DMS 273 treated with DMSO at 0.1 percent for 48 hours (cell line): Measurements from ENCODE around the gene EAF2.
"Not testable (repeated sequence)": the region's sequence is repeated elsewhere in the genome, so short reads cannot be mapped to it uniquely, and the experiment has no call there.

Experiments used
- DNase-seq: peaks from one replicate; lab custom pipeline; 2025; lab: John Stamatoyannopoulos, UW

EAF2 gene

DNA sequence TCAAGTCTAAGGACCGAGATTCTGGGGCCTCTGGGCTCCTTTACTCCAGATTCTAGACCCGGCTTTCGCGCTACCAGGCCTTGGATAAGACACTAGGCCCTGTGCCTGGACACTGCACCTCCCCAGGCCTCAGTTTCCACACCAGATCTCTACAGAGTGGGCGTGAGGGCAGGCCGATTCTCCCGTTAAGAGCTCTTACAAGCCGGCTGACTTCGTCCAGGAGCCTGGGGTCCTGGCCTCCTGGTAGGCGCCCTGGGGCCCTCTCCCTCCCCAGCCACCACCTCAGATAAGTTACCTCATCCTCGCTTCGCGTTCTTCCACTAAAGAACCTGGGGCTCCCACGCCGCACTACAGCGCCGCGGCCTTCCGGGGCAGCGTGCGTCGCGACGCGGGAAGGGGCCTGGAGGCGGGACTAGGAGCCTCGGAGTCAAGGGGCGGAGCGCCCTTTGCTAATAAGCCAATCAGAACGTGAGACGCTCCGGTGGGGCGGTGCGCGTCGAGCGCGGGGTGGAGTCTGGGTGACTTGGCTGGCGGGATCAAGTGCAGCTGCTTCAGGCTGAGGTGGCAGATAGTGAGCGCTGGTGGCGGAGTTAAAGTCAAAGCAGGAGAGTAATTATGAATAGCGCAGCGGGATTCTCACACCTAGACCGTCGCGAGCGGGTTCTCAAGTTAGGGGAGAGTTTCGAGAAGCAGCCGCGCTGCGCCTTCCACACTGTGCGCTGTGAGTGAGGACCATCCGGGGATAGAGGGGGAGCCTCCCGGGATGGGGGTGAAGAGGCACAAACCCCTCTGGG, at the start of gene EAF2, which contains the start of gene IQCB1:
EAF2 (plus strand) TSS at position 539 of the 794 bp plus-strand sequence; CDS start at position 616, 77 bp downstream.
IQCB1 (minus strand) TSS at position 390 of the 794 bp plus-strand sequence. CDS start 6,100 bp downstream, outside the sequence.
- peak; percentile 86 for DNase-seq

DNA sequence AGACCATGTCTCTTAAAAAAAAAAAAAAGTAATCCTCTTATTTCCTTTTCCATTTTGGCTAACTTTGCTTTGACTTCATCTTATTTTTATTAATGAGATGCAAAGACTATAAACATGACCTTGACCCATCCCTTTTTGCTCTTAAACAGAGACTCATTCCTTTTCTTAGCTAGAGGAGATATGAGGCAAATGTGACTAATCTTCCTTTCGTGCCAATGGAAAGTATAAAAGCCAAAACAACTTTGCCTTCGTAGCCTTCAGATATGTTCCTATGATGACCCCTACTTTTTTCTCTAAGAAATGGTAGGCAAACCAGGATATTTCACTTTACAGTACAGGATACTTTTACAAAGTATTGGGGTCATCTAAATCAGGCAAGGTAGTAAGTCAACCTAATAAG, 48.5 kb upstream of the EAF2 start:
- DNase-seq, result no peak

DNA sequence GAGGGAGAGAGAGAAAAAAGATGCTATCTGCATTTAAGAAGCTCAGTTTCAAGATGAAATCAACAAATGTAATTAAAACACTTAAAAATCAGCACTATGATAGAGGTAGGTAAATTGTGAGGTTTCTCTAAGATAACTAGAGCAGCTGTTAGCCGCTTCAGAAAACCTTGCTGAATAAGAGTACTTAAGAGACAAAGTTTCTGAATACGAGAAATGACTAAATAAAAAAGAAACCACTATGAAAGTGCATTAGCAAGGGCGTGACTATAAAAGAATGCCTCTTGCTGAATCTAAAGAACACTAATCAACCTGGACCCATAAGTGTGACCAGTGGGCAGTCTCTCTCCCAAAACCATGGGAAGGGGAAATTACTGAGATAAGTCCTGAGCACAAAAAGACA, 41.9 kb upstream of the EAF2 start:
- no peak for DNase-seq

DNA sequence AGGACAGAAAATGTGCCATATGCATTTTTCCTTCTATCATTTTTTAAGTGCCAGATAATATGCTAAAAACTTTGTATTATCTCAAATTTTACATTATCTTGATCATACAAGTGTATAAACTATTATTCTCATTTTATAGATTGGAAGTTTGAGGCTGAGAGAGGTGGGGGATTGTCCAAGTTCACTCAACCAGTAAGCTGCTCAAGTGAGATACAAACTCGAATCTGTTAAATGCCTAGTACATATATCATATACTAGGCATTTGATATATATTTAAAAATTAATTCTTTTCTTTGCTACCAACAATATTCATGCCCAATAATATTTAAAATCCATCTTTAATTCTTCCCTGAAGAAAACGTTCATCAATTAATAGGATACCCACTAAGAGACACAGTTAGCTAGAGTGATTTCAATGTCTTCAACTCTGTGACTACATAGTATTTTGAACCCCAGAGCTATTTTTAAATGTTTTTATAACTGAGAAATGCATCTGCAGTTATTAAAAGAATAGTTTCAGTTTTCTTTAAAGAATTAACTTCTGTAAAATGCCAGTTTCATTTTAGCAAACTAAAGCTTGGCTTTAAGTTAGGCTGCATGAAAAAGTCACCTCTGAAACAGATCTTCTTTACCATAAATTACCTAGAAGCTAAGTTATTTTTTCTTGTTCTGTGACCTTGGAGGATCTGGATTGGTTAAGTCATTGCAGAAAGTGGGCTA, 40.6 kb upstream of the EAF2 start:
- DNase-seq, result no peak

DNA sequence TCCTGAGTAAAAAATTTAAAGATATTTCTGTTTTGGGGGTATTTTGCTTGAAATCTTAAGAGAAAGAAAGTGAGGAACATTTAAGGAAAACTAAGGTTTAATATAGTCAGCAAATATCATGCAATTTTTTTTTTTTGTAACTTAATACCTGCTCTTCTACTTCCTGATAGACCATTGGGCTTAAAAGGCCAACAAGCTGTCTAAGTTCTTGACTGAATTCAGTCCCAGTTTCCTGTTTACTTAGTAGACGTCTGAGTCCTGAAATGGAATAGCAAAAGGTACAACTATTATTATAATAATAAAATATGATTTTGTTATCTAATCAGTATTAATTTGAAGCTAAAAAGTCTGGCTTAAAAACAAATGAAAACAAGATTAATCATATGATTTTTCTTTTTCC, 38.0 kb upstream of the EAF2 start:
- no peak for DNase-seq

DNA sequence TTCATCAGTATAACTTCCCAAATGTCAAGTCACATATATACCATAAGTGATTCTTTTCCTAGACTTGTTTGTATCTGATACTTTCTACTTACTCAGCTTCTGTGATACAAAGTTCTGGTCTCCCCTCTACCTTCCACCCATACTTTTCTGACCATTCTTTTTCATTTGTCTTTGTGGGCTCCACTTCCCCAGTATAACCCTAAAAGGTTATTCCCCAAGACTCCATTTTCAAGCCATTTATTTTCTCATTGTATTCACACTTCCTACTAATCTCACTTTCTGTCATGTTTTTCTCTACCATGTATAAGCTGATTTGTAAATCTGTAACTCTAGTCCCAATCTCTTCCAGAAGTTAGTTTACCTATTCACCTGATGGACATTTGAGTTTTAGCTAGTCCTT, 34.1 kb upstream of the EAF2 start:
- no peak for DNase-seq

DNA sequence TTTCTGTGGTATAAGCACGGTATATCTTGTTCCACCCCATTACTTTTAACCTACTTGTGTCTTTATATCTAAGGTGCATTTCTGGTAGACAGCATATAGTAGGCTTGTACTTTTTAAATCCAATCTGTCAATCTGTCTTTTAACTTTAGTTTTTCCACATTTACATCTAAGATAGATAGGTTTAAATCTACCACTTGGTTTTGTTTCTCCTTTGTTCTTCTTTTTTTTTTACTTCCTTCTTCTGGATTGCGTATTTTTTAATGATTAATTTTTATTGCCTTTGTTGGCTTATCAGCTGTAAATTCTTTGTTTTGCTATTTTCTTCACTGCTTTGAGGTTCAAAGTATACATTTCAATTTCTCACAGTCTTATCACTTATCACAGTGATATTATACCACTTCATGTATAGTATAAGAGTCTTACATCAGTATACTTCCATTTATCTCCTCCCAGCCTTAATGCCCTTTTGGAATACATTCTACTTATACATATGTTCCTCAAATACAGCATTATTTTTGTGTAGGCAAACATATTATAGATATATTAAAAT, 31.2 kb upstream of the EAF2 start:
- DNase-seq, result no peak

DNA sequence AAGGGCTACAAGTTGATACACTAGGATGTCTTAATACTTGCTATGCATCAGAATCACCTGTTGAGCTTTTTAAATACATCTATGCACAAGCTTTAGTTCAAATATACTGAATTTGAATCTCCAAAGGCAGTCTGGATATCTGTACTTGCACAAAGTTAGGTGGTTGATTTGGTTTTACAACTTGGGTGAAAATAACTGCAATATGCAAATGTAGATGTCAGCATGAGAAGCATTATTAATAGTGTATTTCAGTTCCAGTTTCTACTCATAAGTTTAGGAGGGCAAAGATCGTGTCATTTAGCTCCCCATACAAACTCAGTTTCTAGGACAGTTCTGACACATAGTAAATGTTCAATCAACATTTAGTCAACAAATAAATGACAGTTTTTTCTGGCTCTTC, 25.8 kb upstream of the EAF2 start:
- DNase-seq, result no peak

DNA sequence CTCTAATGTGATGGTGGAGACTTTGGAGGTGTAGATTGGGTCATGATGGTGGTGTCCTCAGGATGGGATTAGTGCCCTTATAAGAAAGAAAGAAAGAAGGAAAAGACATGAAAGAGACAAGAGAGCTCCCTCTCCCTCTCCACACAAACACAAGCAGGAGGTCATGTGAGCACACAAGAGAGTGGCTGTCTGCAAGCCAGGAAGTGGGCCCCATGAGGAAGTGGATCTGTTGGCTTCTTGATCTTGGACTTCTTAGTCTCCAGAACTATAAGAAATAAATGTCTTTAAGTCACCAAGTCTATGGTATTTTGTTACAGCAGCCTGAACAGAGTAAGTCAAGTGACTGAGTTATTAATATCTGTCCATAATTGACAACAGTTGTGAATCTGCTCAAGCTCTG, 17.3 kb upstream of the EAF2 start:
- DNase-seq, result no peak

DNA sequence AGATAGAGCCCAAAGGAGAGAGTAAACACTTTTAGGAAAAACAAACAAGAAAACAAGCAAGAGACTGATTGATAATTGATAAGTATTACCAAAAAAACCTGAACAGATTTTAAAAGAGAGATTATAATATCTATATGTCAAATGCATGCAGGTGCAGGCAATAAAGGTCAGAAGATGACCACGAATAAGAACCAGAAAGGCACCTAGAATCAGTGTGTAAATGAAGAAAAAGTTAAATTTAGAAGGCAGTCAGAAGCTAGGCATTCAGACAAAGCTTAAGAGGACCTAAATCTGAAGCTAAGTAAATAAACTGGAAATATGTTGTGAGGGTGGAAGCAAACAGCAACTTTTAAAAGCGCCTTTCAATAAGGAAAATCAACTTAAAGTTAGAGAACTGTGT, 16.4 kb upstream of the EAF2 start:
- no peak for DNase-seq

DNA sequence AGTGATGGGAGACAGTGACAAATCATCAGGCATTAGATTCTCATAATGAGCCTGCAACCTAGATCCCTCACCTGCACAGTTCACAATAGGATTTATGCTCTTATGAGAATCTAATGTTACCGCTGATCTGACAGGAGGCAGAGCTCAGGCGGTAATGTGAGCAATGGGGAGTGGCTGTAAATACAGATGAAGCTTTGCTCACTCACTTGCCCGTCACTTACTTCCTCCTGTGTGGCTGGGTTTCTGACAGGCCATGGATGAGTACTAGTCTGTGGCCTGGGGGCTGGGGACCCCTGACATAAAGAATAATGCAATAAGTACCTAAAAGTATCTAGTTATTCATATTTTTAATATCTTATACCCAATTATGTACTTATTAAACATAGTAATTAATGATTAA, 15.8 kb upstream of the EAF2 start:
- DNase-seq, result no peak

DNA sequence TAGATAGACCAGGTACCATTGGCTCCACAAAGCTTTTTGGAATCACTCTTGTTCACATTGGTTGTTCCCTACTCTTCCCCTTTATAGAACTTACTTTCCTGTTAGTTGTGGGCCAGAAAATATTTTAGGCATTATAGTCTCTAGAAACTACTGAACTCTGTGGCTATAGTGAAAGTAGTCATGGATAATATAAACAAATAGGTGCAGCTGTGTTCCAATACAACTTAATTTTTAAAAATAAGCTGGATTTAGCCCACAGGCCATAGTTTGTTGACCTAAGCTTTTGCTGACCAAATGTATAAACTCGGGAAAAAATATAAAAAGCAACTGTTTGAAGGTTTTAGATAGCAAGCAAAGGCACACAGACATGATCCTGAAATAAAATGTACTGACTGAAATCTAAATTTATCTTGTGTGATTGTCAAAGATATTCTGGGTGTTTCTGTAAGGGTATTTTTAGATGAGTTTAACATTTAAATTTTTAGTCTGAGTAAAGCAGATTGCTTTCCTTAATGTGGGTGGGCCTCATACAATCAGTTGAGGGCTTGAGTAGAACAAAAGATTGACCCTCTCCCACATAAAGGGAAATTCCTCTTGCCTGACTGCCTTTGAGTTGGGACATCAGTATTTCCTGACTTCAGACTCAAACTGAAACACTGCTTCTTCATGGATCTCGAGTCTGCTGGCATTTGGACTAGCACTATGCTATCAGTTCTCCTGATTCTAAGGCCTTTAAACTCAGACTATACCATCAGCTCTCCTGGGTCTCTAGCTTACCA, 13.4 kb upstream of the EAF2 start:
- DNase-seq, result no peak

DNA sequence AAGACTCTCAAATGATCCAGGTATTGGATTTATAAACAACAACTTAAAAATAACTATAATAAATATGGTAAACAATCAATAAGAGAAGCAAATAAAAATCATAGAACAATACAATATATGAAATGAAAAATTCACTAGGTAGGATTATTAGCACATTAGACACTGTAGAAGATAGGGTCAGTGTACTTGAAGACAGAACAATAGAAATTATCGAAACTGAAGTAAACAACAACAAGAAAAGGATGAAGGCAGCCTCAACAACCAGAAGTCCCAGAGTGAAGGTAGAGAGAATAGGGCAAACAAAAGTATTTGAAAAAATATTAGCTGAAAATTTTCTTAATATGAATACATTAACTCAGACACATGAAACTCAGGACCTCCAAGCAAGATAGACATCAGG, 12.0 kb upstream of the EAF2 start:
- DNase-seq, result no peak

DNA sequence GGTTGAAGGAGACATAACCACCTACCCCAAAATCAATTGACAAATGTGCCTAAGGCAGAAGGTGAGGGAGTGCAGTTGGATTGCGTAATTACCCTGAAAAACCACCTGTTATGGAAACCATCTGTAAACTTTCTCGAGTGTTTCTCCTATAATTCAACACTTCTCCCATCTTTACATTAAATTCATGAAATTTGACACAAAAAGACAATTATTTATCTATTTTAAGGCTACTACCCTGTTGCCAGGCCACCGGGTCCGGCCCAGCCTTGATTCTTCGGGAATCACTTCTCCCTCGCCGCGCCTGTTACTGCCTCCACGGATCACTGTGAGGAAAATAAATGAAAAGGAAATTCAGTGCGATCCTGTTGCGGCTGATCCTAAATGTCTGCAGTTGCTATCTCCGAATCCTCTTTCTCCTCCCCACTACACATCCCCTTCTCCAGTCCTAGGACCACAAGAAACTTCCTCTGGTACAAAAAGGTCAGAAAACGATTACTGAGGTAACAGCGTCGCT, 795 bp upstream of the EAF2 start:
- DNase-seq, result no peak

DNA sequence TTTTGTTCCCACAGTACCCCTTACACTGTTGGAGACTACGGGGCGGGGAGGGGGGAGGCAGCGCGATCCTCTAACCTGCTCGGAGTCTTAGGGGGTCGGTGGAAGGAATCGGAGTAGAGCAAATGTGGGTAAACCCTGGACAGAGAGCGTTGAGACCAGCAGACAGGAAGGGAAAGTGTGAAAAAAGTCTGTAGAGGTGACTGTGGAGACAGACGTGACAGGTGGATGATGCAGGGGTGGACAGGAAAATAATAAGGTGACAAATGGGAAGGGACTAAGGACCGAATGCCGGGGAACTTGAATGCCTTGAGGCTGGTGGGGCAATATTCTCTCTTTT, 424 bp downstream of the EAF2 start:
- DNase-seq, result no peak

DNA sequence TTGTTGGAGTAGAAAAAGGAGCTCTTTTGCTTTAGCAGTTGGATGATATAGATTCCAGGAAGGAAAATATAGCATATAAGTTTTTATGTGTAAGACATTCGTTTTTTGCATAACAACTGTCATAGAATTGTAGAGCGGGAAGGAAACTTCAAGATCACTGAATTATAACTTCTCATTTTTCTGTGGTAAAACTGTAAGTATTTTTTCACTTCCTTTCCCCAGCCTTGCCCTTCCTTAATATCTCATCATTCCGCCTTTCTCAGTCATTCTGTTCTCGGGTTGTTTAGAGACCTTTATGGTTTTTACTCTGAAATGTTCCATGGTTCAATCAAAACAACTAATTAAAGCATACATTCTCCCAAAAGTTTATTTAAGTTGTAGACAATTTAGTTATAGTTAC, 1.1 kb downstream of the EAF2 start:
- no peak for DNase-seq

DNA sequence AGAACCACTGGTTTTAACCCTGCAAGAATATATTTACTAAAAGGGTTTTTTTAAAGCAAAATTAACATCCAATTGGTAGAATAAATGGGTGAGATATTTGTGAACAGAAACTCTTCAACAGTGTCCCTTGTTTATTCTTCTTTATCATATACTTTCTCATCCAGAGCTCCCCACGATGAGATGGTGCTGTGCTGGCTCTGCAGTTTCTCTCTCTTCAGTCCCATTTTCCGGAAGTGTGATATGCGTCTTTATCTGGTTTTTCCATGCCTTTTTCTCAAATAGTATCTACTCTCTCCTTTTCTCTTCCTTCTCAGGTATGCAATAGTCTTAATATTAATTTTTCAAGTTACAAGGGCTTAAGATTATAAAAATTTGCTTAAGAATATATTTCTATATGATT, 1.5 kb downstream of the EAF2 start:
- no peak for DNase-seq

DNA sequence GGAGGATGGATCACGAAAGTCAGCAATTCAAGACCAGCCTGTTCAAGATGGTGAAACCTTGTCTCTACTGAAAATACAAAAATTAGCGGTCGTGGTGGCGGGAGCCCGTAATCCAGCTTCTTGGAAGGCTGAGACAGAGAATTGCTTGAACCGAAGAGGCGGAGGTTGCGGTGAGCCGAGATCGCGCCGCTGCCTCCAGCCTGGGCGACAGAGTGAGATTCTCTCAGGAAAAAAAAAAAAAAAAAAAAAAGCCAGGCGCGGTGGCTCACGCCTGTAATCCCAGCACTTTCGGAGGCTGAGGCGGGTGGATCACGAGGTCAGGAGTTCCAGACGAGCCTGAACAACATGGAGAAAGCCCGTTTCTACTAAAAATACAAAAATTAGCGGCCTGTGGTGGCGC, 5.0 kb downstream of the EAF2 start:
- no peak for DNase-seq

DNA sequence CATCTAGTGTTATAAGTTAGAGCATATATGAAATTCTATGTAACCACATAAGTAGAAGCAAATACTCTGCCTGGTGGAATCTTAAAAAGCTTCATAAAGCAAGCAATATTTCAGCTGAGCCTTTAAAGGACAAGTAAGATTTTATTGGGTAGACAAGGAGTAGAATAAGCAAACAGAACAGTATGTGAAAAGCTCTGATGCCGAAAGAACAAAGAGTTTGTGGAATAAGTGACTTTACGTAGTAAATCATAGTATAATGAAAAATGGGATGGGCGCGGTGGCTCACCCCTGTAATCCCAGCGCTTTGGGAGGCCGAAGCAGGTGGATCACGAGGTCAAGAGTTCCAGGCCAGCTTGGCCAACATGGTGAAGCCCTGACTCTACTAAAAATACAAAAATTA, 9.9 kb downstream of the EAF2 start:
- DNase-seq, result no peak

DNA sequence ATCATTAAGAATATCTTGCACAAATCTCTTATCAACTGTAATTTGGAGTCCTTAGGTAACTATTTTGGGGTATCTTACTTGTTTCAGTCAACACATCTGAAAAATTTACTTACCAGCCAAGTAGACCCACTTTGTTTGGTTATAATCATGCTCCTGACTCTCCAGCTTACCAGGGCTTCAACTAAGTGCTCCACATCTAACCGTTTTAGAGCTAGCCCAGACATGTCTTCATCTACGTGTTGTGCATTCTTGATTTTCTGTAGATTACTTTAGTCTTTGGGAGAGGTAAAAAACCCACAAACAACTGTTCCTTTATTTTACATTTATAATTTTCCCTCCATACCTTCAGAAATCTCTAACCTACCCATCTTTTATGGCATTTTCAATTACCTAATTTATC, 17.2 kb downstream of the EAF2 start:
- DNase-seq, result no peak

DNA sequence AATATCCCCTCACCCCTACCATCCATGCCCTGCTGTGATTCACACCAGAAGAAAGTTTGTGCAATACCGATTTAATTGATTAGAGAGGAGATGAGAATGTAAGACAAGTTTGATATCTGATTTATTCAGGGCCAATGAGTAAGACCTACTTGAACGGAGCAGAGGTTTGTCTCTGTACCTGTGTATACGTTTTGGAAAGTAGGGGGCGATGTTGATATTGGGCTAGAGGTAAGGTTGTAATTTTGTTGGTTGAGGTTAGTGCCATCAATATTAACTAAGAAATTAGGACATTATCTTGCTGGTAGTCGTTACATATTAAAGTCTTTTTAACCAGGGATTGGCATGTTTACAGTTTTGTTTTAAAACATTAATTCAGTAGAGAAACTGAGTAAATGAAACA, 20.5 kb downstream of the EAF2 start:
- DNase-seq, result no peak

DNA sequence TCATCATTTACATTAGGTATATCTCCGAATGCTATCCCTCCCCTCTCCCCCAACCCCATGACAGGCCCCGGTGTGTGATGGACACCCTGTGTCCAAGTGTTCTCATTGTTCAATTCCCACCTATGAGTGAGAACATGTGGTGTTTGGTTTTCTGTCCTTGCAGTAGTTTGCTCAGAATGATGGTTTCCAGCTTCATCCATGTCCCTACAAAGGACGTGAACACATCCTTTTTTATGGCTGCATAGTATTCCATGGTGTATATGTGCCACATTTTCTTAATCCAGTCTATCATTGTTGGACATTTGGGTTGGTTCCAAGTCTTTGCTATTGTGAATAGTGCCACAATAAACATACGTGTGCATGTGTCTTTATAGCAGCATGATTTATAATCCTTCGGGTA, 22.8 kb downstream of the EAF2 start:
- DNase-seq, result not testable (repeated sequence)
